Measurements from ENCODE around the gene LOX. TPM values are rescaled to one million over a fixed set of nuclear protein-coding genes. Genes with fewer than 3 reads are reported as not detected.

The LOX gene
- total RNA-seq, 3 donors from 2014 or later (not counting 1 experiment from before 2014, with no cell fraction given), result 0.05 to 0.16 TPM; not detected in 1

GRCh38 chr5:122112733-122113558 is 34.9 kb upstream of the LOX start:
- H3K36me3 ChIP-seq (ENCODE audit: control insufficient read depth, insufficient read depth, low read length), result no peaks in the 10 kb centered on the region
- 62% methylated on average over 5 of the region's 6 CpGs for whole genome bisulfite sequencing (ENCODE audit: insufficient coverage)

GRCh38 chr5:122112063-122112462 is 34.0 kb upstream of the LOX start:
- Mint-ChIP-seq H3K9me3 (no peaks in the 10 kb centered on the region), H3K4me1 (peaks cover 0 to 4% of the 10 kb centered on the region in 2 donors), H3K27ac (no peak overlapping the region), H3K27me3 (ENCODE audit: low read depth in 2 of 2) (no peaks in the 10 kb centered on the region), H3K36me3 (no peaks in the 10 kb centered on the region), H3K4me3 (no peak overlapping the region)
- WGBS (ENCODE audit: insufficient coverage), result 100% methylated on average over 1 of the region's 3 CpGs
- Histone ChIP-seq H3K36me3 (ENCODE audit: control insufficient read depth, insufficient read depth, low read length) (no peaks in the 10 kb centered on the region), H3K27ac (ENCODE audit: low read length) (no peak overlapping the region), H3K4me3 (ENCODE audit: low read length) (no peak overlapping the region), H3K9me3 (ENCODE audit: control insufficient read depth, insufficient read depth, low read length) (no peaks in the 10 kb centered on the region), H3K27me3 (ENCODE audit: control insufficient read depth, insufficient read depth, low read length) (no peaks in the 10 kb centered on the region), H3K4me1 (ENCODE audit: control insufficient read depth, insufficient read depth, low read length) (no peaks in the 10 kb centered on the region)
- intact Hi-C loops (cut with micrococcal nuclease), result no loop called here
- DNase-seq (no peak), ATAC-seq (no peak)
- no peak for TF ChIP-seq CTCF (IDR thresholded peaks at IDR 0.05)

More at GRCh38 chr5:122112733-122113558, 34.9 kb upstream of the LOX start:
- H3K4me1 Mint-ChIP-seq, result peaks cover 0 to 4% of the 10 kb centered on the region in 2 donors
- H3K27ac Mint-ChIP-seq, result no peak overlapping the region
- intact Hi-C loops (cut with micrococcal nuclease), result no loop called here
- ATAC-seq (no peak), DNase-seq (no peak)
- Histone ChIP-seq H3K27ac (ENCODE audit: low read length) (no peak overlapping the region), H3K9me3 (ENCODE audit: control insufficient read depth, insufficient read depth, low read length) (no peaks in the 10 kb centered on the region), H3K27me3 (ENCODE audit: control insufficient read depth, insufficient read depth, low read length) (no peaks in the 10 kb centered on the region), H3K4me1 (ENCODE audit: control insufficient read depth, insufficient read depth, low read length) (no peaks in the 10 kb centered on the region), H3K4me3 (ENCODE audit: low read length) (no peak overlapping the region)
- no peak for TF ChIP-seq CTCF (IDR thresholded peaks at IDR 0.05)
- no peaks in the 10 kb centered on the region for H3K36me3 Mint-ChIP-seq
- no peaks in the 10 kb centered on the region for H3K27me3 Mint-ChIP-seq (ENCODE audit: low read depth in 2 of 2)
- peaks cover 0 to 3% of the 10 kb centered on the region in 2 donors for H3K9me3 Mint-ChIP-seq
- no peak overlapping the region for H3K4me3 Mint-ChIP-seq

- Histone ChIP-seq H3K9me3 (ENCODE audit: control insufficient read depth, insufficient read depth, low read length) (no peaks in the 10 kb centered on the region), H3K4me1 (ENCODE audit: control insufficient read depth, insufficient read depth, low read length) (no peaks in the 10 kb centered on the region), H3K4me3 (ENCODE audit: low read length) (no peak overlapping the region), H3K27ac (ENCODE audit: low read length) (no peak overlapping the region), H3K27me3 (ENCODE audit: control insufficient read depth, insufficient read depth, low read length) (no peaks in the 10 kb centered on the region), H3K36me3 (ENCODE audit: control insufficient read depth, insufficient read depth, low read length) (no peaks in the 10 kb centered on the region)
- Mint-ChIP-seq H3K4me3 (no peak overlapping the region), H3K27ac (no peak overlapping the region), H3K4me1 (peaks cover 0 to 4% of the 10 kb centered on the region in 2 donors), H3K36me3 (no peaks in the 10 kb centered on the region), H3K27me3 (ENCODE audit: low read depth in 2 of 2) (no peaks in the 10 kb centered on the region), H3K9me3 (no peaks in the 10 kb centered on the region)
- 86% methylated on average over 5 of the region's 5 CpGs for WGBS (ENCODE audit: insufficient coverage)
- DNase-seq, result no peak
- TF ChIP-seq CTCF (IDR thresholded peaks at IDR 0.05), result no peak
- no peak for ATAC-seq
- intact Hi-C loops (cut with micrococcal nuclease), result no loop called here
Measured at GRCh38 chr5:122111460-122111859, 33.4 kb upstream of the LOX start.

All from natural killer cell (primary cell).